Measurements from ENCODE around the gene CACNG5.

Gene CACNG5

GRCh38 chr17:66842959-66843358, 8.0 kb downstream of the CACNG5 start:
- TF ChIP-seq JUND (IDR thresholded peaks at IDR 0.05; ENCODE audit: low read depth): no peak
- DNase-seq (ENCODE audit: low read depth in 1 of 2, low spot score in 1 of 2): no peak
- in situ Hi-C loops (cut with HindIII; ENCODE audit: low pct_unique_long_range_greater_than_20kb, low sequenced_read_pairs): no loop called here

DNA sequence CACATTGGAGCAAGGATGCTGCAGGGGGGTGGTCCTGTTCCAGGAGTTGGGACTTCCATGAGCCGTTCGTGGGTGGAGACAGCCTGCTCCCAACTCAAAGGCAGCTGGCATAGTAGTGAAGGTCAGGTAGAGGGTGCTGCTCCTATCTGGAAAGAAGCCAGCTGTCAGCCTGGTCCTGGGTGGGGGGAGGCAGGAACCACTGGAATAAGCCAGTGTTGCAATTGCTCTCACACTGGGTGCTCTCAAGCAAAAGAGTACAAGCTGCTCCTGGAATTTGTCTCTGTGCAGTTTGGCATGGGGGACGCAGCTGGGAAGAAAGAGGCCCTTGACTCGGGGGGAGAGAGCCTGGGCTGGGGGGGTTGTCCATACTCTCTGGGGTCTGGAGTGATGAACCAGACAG, 8.7 kb downstream of the CACNG5 start:
- no peak for DNase-seq (ENCODE audit: low read depth in 1 of 2, low spot score in 1 of 2)
- no peak for TF ChIP-seq JUND (IDR thresholded peaks at IDR 0.05; ENCODE audit: low read depth)
- in situ Hi-C loops (cut with HindIII; ENCODE audit: low pct_unique_long_range_greater_than_20kb, low sequenced_read_pairs): no loop called here

DNA sequence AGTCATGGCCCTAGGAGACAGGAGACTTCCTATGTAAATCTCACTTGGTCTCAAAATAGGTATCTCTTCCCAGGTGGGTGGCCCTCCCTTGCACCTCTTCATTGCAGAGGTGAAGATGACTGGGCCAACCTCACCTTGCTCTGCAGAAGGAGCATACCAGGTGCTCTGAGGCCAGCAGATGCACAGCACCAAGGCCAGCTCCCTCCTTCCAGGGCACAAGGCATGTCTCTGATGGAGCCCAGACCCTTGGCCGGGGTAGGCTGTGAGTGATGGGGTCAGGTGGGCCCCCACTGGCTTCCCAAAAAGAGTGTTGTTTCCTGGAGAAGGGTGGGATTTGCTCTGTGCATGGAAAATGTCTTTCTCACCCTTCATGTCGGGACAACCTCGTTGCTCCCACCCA, 12.8 kb downstream of the CACNG5 start:
- DNase-seq (ENCODE audit: low read depth in 1 of 2, low spot score in 1 of 2): no peak
- in situ Hi-C loops (cut with HindIII; ENCODE audit: low pct_unique_long_range_greater_than_20kb, low sequenced_read_pairs): no loop called here
- TF ChIP-seq JUND (IDR thresholded peaks at IDR 0.05; ENCODE audit: low read depth): no peak

DNA sequence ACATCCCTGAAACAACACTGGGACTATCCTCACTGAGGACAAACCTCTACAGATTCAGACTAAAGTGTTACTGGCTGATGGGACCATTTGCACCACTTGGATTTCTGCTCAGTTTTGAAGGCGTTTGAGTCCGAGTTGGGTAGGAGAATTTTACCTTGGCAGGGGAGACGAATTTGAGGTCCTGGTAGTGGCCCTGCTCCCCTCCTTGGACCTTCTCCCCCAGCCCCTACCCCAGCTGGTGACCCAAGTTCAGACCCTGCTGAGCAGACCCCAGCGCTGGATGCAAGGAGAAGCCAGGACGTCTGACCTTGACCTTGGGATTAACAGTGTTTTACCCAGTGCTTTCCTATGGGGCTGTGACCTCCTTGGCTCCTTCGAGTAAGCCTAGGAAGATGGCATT, 13.6 kb downstream of the CACNG5 start:
- in situ Hi-C loops (cut with HindIII; ENCODE audit: low pct_unique_long_range_greater_than_20kb, low sequenced_read_pairs): no loop called here
- DNase-seq (ENCODE audit: low read depth in 1 of 2, low spot score in 1 of 2): no peak
- TF ChIP-seq JUND (IDR thresholded peaks at IDR 0.05; ENCODE audit: low read depth): no peak

GRCh38 chr17:66849032-66849655, 14.2 kb downstream of the CACNG5 start:
- in situ Hi-C loops (cut with HindIII; ENCODE audit: low pct_unique_long_range_greater_than_20kb, low sequenced_read_pairs): no loop called here
- no peak for TF ChIP-seq JUND (IDR thresholded peaks at IDR 0.05; ENCODE audit: low read depth)

GRCh38 chr17:66849851-66850580, 15.1 kb downstream of the CACNG5 start:
- no peak for DNase-seq (ENCODE audit: low read depth in 1 of 2, low spot score in 1 of 2)
- in situ Hi-C loops (cut with HindIII; ENCODE audit: low pct_unique_long_range_greater_than_20kb, low sequenced_read_pairs): no loop called here
- TF ChIP-seq JUND (IDR thresholded peaks at IDR 0.05; ENCODE audit: low read depth): no peak

More at GRCh38 chr17:66849032-66849655, 14.2 kb downstream of the CACNG5 start:
- DNase-seq (ENCODE audit: low read depth in 1 of 2, low spot score in 1 of 2): no peak

DNA sequence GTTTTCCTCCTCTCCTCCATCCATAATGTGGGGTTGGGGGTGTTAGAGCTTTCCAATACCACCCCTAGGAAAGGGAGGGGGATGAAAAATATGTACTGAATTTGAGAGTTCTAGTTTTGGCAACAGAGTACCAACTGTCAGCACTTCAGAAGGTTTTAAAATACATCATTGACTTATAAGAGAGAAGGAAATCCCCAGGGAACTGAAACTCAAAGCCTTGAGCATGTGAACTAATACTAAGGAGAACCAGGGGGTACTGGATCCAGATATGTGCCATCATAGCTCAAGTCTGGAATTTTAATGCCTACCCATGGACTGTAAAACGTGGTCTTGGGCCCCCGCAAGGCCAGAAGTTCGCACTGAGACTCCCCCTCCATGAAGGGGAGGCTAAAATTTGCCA, 15.8 kb downstream of the CACNG5 start:
- TF ChIP-seq JUND (IDR thresholded peaks at IDR 0.05; ENCODE audit: low read depth): no peak
- no peak for DNase-seq (ENCODE audit: low read depth in 1 of 2, low spot score in 1 of 2)
- in situ Hi-C loops (cut with HindIII; ENCODE audit: low pct_unique_long_range_greater_than_20kb, low sequenced_read_pairs): no loop called here

DNA sequence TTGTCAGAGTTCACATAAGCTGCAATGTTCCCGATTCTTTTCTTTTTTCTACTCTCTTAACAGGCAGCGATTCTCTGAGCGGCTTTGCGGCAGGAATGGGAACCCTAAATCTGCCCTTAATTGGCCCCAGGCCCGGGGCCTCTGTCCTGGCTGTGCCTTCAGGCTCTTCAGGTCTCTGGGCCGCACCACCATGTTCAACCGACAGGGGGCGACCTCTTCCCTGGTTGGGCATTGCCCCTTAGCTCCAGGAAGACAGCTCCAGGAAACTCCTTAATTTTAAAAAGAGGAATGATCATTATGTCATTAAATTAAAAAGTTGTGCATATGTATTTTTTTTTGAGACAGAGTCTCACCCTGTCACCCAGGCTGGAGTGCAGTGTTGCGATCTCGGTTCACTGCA, 20.3 kb downstream of the CACNG5 start:
- DNase-seq (ENCODE audit: low read depth in 1 of 2, low spot score in 1 of 2): peak in 1 of 2 experiments; percentile 20
- in situ Hi-C loops (cut with HindIII; ENCODE audit: low pct_unique_long_range_greater_than_20kb, low sequenced_read_pairs): no loop called here
- no peak for TF ChIP-seq JUND (IDR thresholded peaks at IDR 0.05; ENCODE audit: low read depth)

DNA sequence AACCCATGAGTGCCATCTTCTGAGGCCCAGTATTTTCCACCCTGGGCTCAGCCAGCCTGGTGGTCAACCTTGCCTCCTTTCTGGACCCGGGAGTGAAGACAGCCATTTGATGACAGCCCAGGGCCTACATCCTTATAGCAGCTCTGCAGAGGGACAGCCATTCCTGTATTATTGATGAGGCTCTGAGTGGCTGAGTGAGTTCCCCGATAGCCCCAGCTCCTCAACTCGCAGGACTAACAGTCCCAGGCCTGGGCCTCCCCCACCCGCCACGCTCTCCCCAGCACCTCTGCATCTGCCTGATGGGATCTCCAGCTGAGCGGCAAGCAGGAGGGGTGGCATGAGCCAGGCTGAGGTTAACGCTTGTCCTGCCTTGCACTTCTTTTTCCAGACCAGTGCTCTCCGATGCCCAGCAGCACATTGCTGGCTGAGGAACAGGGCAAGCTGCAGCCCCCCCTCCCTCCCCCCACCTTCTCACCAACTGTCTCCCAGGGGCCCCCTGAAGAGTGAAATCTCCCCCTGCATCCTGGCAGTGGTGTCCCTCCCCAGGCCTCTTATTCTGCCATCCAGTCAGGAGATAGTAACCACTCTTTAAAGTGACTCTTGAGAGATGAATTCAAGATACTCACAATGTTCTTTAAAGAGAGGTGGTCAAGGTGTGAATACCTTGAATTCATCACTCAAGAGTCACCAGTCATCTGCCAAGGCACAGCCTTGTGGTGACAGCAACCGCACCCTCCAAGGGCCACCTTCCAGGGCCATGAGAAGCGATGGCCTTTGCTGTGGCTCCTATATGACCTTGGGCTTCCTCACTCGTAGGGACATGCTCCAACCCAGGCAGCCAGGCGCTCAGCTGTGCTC, 23.5 kb downstream of the CACNG5 start:
- no peak for TF ChIP-seq JUND (IDR thresholded peaks at IDR 0.05; ENCODE audit: low read depth)
- in situ Hi-C loops (cut with HindIII; ENCODE audit: low pct_unique_long_range_greater_than_20kb, low sequenced_read_pairs): no loop called here
- no peak for DNase-seq (ENCODE audit: low read depth in 1 of 2, low spot score in 1 of 2)

- TF ChIP-seq JUND (IDR thresholded peaks at IDR 0.05; ENCODE audit: low read depth): no peak
- in situ Hi-C loops (cut with HindIII; ENCODE audit: low pct_unique_long_range_greater_than_20kb, low sequenced_read_pairs): no loop called here
- no peak for DNase-seq (ENCODE audit: low read depth in 1 of 2, low spot score in 1 of 2)
Measured at GRCh38 chr17:66859353-66859752, 24.4 kb downstream of the CACNG5 start.

DNA sequence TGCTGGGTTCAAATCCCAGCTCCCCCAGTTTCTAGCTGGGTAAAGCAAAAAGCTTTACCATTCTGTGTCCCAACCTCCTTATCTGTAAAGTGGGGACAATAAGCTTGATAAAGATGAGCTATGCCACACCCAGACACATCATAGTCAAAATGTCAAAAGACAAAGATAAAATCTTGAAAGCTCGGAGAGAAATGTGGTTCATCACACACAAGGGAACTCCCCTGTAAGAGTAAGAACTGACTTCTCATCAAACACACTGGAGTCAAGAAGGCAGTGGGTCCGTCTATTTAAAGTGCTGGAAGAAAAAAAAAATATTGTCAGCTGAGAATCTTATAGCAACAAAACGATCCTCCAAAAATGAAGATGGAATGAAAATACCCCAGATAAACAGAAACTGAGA, 25.3 kb downstream of the CACNG5 start:
- in situ Hi-C loops (cut with HindIII; ENCODE audit: low pct_unique_long_range_greater_than_20kb, low sequenced_read_pairs): no loop called here

GRCh38 chr17:66863820-66864219, 28.9 kb downstream of the CACNG5 start:
- TF ChIP-seq JUND (IDR thresholded peaks at IDR 0.05; ENCODE audit: low read depth): no peak
- in situ Hi-C loops (cut with HindIII; ENCODE audit: low pct_unique_long_range_greater_than_20kb, low sequenced_read_pairs): no loop called here
- no peak for DNase-seq (ENCODE audit: low read depth in 1 of 2, low spot score in 1 of 2)

More for the DNA sequence above, 25.3 kb downstream of the CACNG5 start:
- no peak for TF ChIP-seq JUND (IDR thresholded peaks at IDR 0.05; ENCODE audit: low read depth)
- no peak for DNase-seq (ENCODE audit: low read depth in 1 of 2, low spot score in 1 of 2)

DNA sequence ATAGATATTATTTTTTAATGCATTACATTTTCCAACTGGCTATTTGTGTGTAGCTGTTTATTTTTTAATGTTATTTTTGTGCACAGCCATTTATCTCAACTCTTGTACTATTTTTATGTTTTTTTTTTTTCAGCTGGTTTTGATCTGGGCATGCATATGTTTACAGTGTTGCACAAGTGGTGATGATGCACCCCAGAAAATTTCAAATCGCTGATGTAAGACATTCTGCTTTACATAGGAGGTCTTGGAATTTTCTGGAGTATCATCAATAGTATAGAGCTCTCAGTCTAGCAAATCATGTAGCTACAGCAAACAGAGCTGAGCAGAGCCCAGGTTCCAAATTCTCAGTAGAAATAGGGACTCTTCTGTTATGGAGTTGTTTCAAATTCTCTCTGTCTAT, 30.2 kb downstream of the CACNG5 start:
- TF ChIP-seq JUND (IDR thresholded peaks at IDR 0.05; ENCODE audit: low read depth): no peak
- no peak for DNase-seq (ENCODE audit: low read depth in 1 of 2, low spot score in 1 of 2)
- in situ Hi-C loops (cut with HindIII; ENCODE audit: low pct_unique_long_range_greater_than_20kb, low sequenced_read_pairs): no loop called here

Measured in T47D (cell line).